Vagina (tissue), 2 donors: ENCODE results near the gene ARHGAP42. TPM values are rescaled to one million over a fixed set of nuclear protein-coding genes. Genes with fewer than 3 reads are reported as not detected.

ENCODE experiments used
- DNase-seq, 2 donors: peaks; one replicate each; pipeline ENCODE4 v3.0.0-alpha.2; 2017; ENCODE audit errors: extremely low spot score in 2 of 2
- H3K27ac ChIP-seq: fragments of 200-600 bp; sonication (generic); one replicate; pipeline ENCODE4 v1.5.1; 2019
- H3K27me3 ChIP-seq: fragments of 200-600 bp; sonication (generic); one replicate; pipeline ENCODE4 v1.5.1; 2019
- H3K36me3 ChIP-seq, 2 donors: fragments of 200-600 bp; sonication (generic); one replicate each; pipeline ENCODE4 v1.5.1; 2017 to 2019
- H3K4me1 ChIP-seq: fragments of 200-600 bp; sonication (generic); one replicate; pipeline ENCODE4 v1.5.1; 2019
- H3K4me3 ChIP-seq, 2 donors: fragments of 200-600 bp; sonication (generic); 1 replicate in 1 of 2; 2 replicates in 1 of 2; pipeline ENCODE4 v1.5.1; 2016 to 2019
- H3K9me3 ChIP-seq: fragments of 200-600 bp; sonication (generic); one replicate; pipeline ENCODE4 v1.5.1; 2019
- CTCF ChIP-seq, 3 experiments: fragments of 450-650 bp in 2 of 3; fragments of 200-600 bp in 1 of 3; sonication (generic) in 1 of 3; IDR thresholded peaks; one replicate each; pipeline ENCODE4 v1.5.1; 2017 to 2019; ENCODE audit warnings: antibody characterized with exemption in 3 of 3, mild to moderate bottlenecking in 2 of 3, moderate library complexity in 2 of 3
- POLR2A ChIP-seq, 2 donors: fragments of 450-650 bp; IDR thresholded peaks; one replicate each; pipeline ENCODE4 v1.6.1; 2017; ENCODE audit warnings: antibody characterized with exemption in 2 of 2, mild to moderate bottlenecking in 2 of 2, moderate library complexity in 2 of 2
- POLR2AphosphoS5 ChIP-seq, 2 donors: sonication (generic); formaldehyde crosslinking; IDR thresholded peaks; one replicate each; pipeline ENCODE4 v1.9.0; 2017; ENCODE audit warnings: antibody characterized with exemption in 2 of 2, mild to moderate bottlenecking in 2 of 2, low read depth in 1 of 2; ENCODE audit not compliant: insufficient read depth in 1 of 2
- intact Hi-C: fragments of 100-400 bp; cut with DNase I; formaldehyde crosslinking; loops from one replicate; pipeline ENCODE4 v1.15.1; 2023
- total RNA-seq: library from RNA; depleted of rRNA; stranded (reverse); fragments of >200 nt; gene quantifications from one replicate; pipeline ENCODE4 v1.2.3, GENCODE V29; 2016

The ARHGAP42 gene
- total RNA-seq, 1 donor from 2014 or later, result 5.9 TPM

GRCh38 chr11:100978442-100978841, 291.4 kb downstream of the ARHGAP42 start:
- Histone ChIP-seq H3K27me3 (no peaks in the 10 kb centered on the region), H3K9me3 (no peaks in the 10 kb centered on the region), H3K4me1 (no peaks in the 10 kb centered on the region), H3K36me3 (peaks cover 0 to 8% of the 10 kb centered on the region in 2 donors), H3K4me3 (no peak overlapping the region), H3K27ac (no peak overlapping the region)
- intact Hi-C loops, result no loop called here
- TF ChIP-seq CTCF (IDR thresholded peaks at IDR 0.05) (no peak), POLR2A (IDR thresholded peaks at IDR 0.05) (no peak), POLR2AphosphoS5 (IDR thresholded peaks at IDR 0.05; ENCODE audit: insufficient read depth in 1 of 2, low read depth in 1 of 2) (no peak)
- DNase-seq, result no peak

- Histone ChIP-seq H3K27me3 (no peaks in the 10 kb centered on the region), H3K27ac (no peak overlapping the region), H3K4me1 (no peaks in the 10 kb centered on the region), H3K4me3 (no peak overlapping the region), H3K9me3 (no peaks in the 10 kb centered on the region), H3K36me3 (peaks cover 0 to 8% of the 10 kb centered on the region in 2 donors)
- TF ChIP-seq POLR2A (IDR thresholded peaks at IDR 0.05) (no peak), CTCF (IDR thresholded peaks at IDR 0.05) (no peak), POLR2AphosphoS5 (IDR thresholded peaks at IDR 0.05; ENCODE audit: insufficient read depth in 1 of 2, low read depth in 1 of 2) (no peak)
- no peak for DNase-seq
- intact Hi-C loops, result no loop called here
Observed at GRCh38 chr11:100978939-100979338, 291.9 kb downstream of the ARHGAP42 start.

GRCh38 chr11:100980156-100980555, 293.1 kb downstream of the ARHGAP42 start:
- intact Hi-C loops, result no loop called here
- H3K27ac ChIP-seq, result no peak overlapping the region

GRCh38 chr11:100981196-100981824, 294.2 kb downstream of the ARHGAP42 start:
- intact Hi-C loops, result no loop called here
- H3K27me3 ChIP-seq, result no peaks in the 10 kb centered on the region
- no peaks in the 10 kb centered on the region for H3K4me1 ChIP-seq
- no peaks in the 10 kb centered on the region for H3K9me3 ChIP-seq
- TF ChIP-seq POLR2AphosphoS5 (IDR thresholded peaks at IDR 0.05; ENCODE audit: insufficient read depth in 1 of 2, low read depth in 1 of 2) (no peak), CTCF (IDR thresholded peaks at IDR 0.05) (no peak), POLR2A (IDR thresholded peaks at IDR 0.05) (no peak)
- peaks cover 0 to 6% of the 10 kb centered on the region in 2 donors for H3K36me3 ChIP-seq
- H3K27ac ChIP-seq, result no peak overlapping the region
- no peak overlapping the region for H3K4me3 ChIP-seq
- no peak for DNase-seq

More at GRCh38 chr11:100980156-100980555, 293.1 kb downstream of the ARHGAP42 start:
- Histone ChIP-seq H3K36me3 (peaks cover 0 to 8% of the 10 kb centered on the region in 2 donors), H3K9me3 (no peaks in the 10 kb centered on the region), H3K4me1 (no peaks in the 10 kb centered on the region), H3K4me3 (no peak overlapping the region), H3K27me3 (no peaks in the 10 kb centered on the region)
- TF ChIP-seq POLR2A (IDR thresholded peaks at IDR 0.05) (no peak), CTCF (IDR thresholded peaks at IDR 0.05) (peak in 2 of 3 experiments; percentile 22 to 34), POLR2AphosphoS5 (IDR thresholded peaks at IDR 0.05; ENCODE audit: insufficient read depth in 1 of 2, low read depth in 1 of 2) (no peak)
- no peak for DNase-seq

- TF ChIP-seq POLR2A (IDR thresholded peaks at IDR 0.05), result no peak
- no peak for TF ChIP-seq POLR2AphosphoS5 (IDR thresholded peaks at IDR 0.05; ENCODE audit: insufficient read depth in 1 of 2, low read depth in 1 of 2)
- TF ChIP-seq CTCF (IDR thresholded peaks at IDR 0.05), result no peak
- Histone ChIP-seq H3K4me1 (no peaks in the 10 kb centered on the region), H3K27ac (no peak overlapping the region), H3K36me3 (no peaks in the 10 kb centered on the region), H3K27me3 (no peaks in the 10 kb centered on the region), H3K9me3 (no peaks in the 10 kb centered on the region), H3K4me3 (no peak overlapping the region)
- no peak for DNase-seq
- intact Hi-C loops, result no loop called here
Observed at GRCh38 chr11:100984668-100985067, 297.6 kb downstream of the ARHGAP42 start.
